Pancreas (tissue), 10 donors: ENCODE results near the gene NUP214. TPM values are rescaled to one million over a fixed set of nuclear protein-coding genes. Genes with fewer than 3 reads are reported as not detected.

Experiments
- ATAC-seq, 4 donors: fragments of 200-7000 bp; cut with Tn5 transposase; one replicate each; pipeline versions ENCODE4 v1.8.0 to v1.9.1; 2020; ENCODE audit warnings: mild to moderate bottlenecking in 4 of 4, moderate library complexity in 4 of 4
- DNase-seq, 6 donors: peaks; one replicate each; pipeline ENCODE4 v3.0.0-alpha.2; 2020
- FAIRE-seq: peaks from 2 replicates; lab custom pipeline; 2012; peaks lifted over from hg19 to GRCh38; lab: Jason Lieb, UNC
- H3K27ac ChIP-seq, 4 donors: fragments of 200-600 bp; sonication (generic); 1 replicate in 3 of 4; 2 replicates in 1 of 4; pipeline versions ENCODE4 v1.5.0 to v1.8.0; 2020
- H3K27me3 ChIP-seq, 4 donors: fragments of 200-600 bp; one replicate each; pipeline ENCODE4 v1.8.0; 2021
- H3K36me3 ChIP-seq, 3 donors: fragments of 200-600 bp; sonication (generic) in 1 of 3; one replicate each; pipeline versions ENCODE4 v1.5.0 to v1.8.0; 2020 to 2021
- H3K4me1 ChIP-seq, 3 donors: fragments of 200-600 bp; one replicate each; pipeline ENCODE4 v1.8.0; 2021
- H3K4me3 ChIP-seq, 4 donors: fragments of 200-600 bp; sonication (generic) in 2 of 4; one replicate each; pipeline versions ENCODE4 v1.5.0 to v1.8.0; 2020 to 2021
- H3K9me3 ChIP-seq, 4 donors: fragments of 200-600 bp; one replicate each; pipeline ENCODE4 v1.8.0; 2021
- CTCF ChIP-seq, 4 donors: fragments of 200-600 bp; sonication (generic) in 3 of 4; IDR thresholded peaks; one replicate each; pipeline versions ENCODE4 v1.5.0 to v1.8.0; 2021; ENCODE audit warnings: antibody characterized with exemption in 4 of 4
- WGBS, 2 donors: extraction: QIAGEN DNeasy Blood & Tissue Kit; methylation state at CpG; one replicate each; pipeline ENCODE4 v1.1.7; 2013; 5-methylcytosine and 5-hydroxymethylcytosine counted together
- intact Hi-C, 3 donors: fragments of 100-400 bp; cut with DNase I; formaldehyde crosslinking; loops; one replicate each; pipeline versions ENCODE4 v1.11.1 to v1.14.2; 2022
- polyA plus RNA-seq, 2 donors: library from polyadenylated mRNA; stranded (reverse); fragments of 200-250 nt; gene quantifications; one replicate each; pipeline ENCODE4 v1.2.3, GENCODE V29; 2013
- total RNA-seq, 6 donors: library from RNA; stranded (reverse); fragmentation: NEBNext Ultra II Directional in 4 of 6; extraction: Animal tissue kit (Norgen Biotek cat#: 25700) in 4 of 6; gene quantifications; one replicate each; pipeline versions ENCODE4 v1.2.1 to v1.2.4, GENCODE V29; 2021 to 2023
- donor health status: healthy with polysubstance abuse.
- donor health status: DM: no; HTN: no; CAD: no; lungs with moderate emphysema.
- donor health status: DM: no; HTN: no; CAD: no.
- donor health status: control.
- donor health status: control.
- donor health status: Bipolar disorder and iron deficiency.
- donor health status: DM: yes; HTN: yes; CAD: no.
- donor health status: DM: no; HTN: no; CAD: no.
- donor health status: DM: no; HTN: no; CAD: no.
- donor health status: DM: yes; HTN: yes; CAD: no.

Gene NUP214
- total and polyA plus RNA-seq, 8 donors: 24.3 to 38.3 (median 27.8) TPM

- TF ChIP-seq CTCF (IDR thresholded peaks at IDR 0.05): no peak
- peaks cover 0 to 28% (median 3%) of the 10 kb centered on the region in 3 donors for H3K36me3 ChIP-seq
- no peak for DNase-seq
- no peak for FAIRE-seq
- no peak for ATAC-seq
- H3K4me1 ChIP-seq: peaks cover 0 to 18% (median 5%) of the 10 kb centered on the region in 3 donors
- no peaks in the 10 kb centered on the region for H3K9me3 ChIP-seq
- 88 to 93% methylated on average over 8 of the region's 8 CpGs for WGBS, 2 donors
- H3K4me3 ChIP-seq: no peak overlapping the region
- H3K27me3 ChIP-seq: no peaks in the 10 kb centered on the region
- intact Hi-C loops: no loop called here
- H3K27ac ChIP-seq: no peak overlapping the region
Measured at GRCh38 chr9:131236161-131236560, 110.8 kb downstream of the NUP214 start.

GRCh38 chr9:131236761-131237160 lies 111.4 kb downstream of the NUP214 start:
- Histone ChIP-seq H3K9me3 (no peaks in the 10 kb centered on the region), H3K4me1 (peaks cover 0 to 18% (median 5%) of the 10 kb centered on the region in 3 donors), H3K36me3 (peaks cover 0 to 22% (median 0%) of the 10 kb centered on the region in 3 donors), H3K27ac (no peak overlapping the region), H3K27me3 (no peaks in the 10 kb centered on the region), H3K4me3 (no peak overlapping the region)
- intact Hi-C loops: no loop called here
- 31 to 36% methylated on average over 5 of the region's 5 CpGs for whole genome bisulfite sequencing, 2 donors
- ATAC-seq: peak in 3 of 4 donors; percentile 27 to 31 (median 30)
- DNase-seq: no peak
- TF ChIP-seq CTCF (IDR thresholded peaks at IDR 0.05): no peak
- no peak for FAIRE-seq

GRCh38 chr9:131237291-131237690 lies 111.9 kb downstream of the NUP214 start:
- intact Hi-C loops: no loop called here
- Histone ChIP-seq H3K4me1 (peaks cover 0 to 18% (median 5%) of the 10 kb centered on the region in 3 donors), H3K27ac (no peak overlapping the region), H3K27me3 (no peaks in the 10 kb centered on the region), H3K36me3 (peaks cover 0 to 17% (median 0%) of the 10 kb centered on the region in 3 donors), H3K4me3 (no peak overlapping the region), H3K9me3 (no peaks in the 10 kb centered on the region)
- no peak for DNase-seq
- 30 to 32% methylated on average over 7 of the region's 7 CpGs for WGBS, 2 donors
- ATAC-seq: peak in 3 of 4 donors; percentile 12 to 20 (median 20)
- FAIRE-seq: no peak
- no peak for TF ChIP-seq CTCF (IDR thresholded peaks at IDR 0.05)

- intact Hi-C loops: no loop called here
- H3K9me3 ChIP-seq: no peaks in the 10 kb centered on the region
- H3K27ac ChIP-seq: peak overlapping the region in 1 of 4 donors; percentile 22
- ATAC-seq (peak; percentile 66 to 87 (median 82)), FAIRE-seq (no peak), DNase-seq (peak in 5 of 6 donors; percentile 40 to 76 (median 55))
- peak overlapping the region in 1 of 4 donors; percentile 10 for H3K4me3 ChIP-seq
- peaks cover 0 to 16% (median 0%) of the 10 kb centered on the region in 3 donors for H3K36me3 ChIP-seq
- WGBS, 2 donors: 14 to 15% methylated on average over 11 of the region's 11 CpGs
- TF ChIP-seq CTCF (IDR thresholded peaks at IDR 0.05): no peak
- H3K4me1 ChIP-seq: peaks cover 0 to 18% (median 5%) of the 10 kb centered on the region in 3 donors
- no peaks in the 10 kb centered on the region for H3K27me3 ChIP-seq
Measured at GRCh38 chr9:131237931-131238401, 112.6 kb downstream of the NUP214 start.

GRCh38 chr9:131238402-131239021 lies 113.1 kb downstream of the NUP214 start:
- intact Hi-C loops: no loop called here
- TF ChIP-seq CTCF (IDR thresholded peaks at IDR 0.05): no peak
- H3K4me3 ChIP-seq: peak overlapping the region in 1 of 4 donors; percentile 10
- WGBS, 2 donors: 44 to 46% methylated on average over 23 of the region's 23 CpGs
- no peaks in the 10 kb centered on the region for H3K27me3 ChIP-seq
- peak in 3 of 4 donors; percentile 7 to 44 (median 28) for ATAC-seq
- no peak overlapping the region for H3K27ac ChIP-seq
- DNase-seq: peak in 1 of 6 donors; percentile 70
- peaks cover 0 to 18% (median 5%) of the 10 kb centered on the region in 3 donors for H3K4me1 ChIP-seq
- no peak for FAIRE-seq
- peaks cover 0 to 15% (median 0%) of the 10 kb centered on the region in 3 donors for H3K36me3 ChIP-seq
- H3K9me3 ChIP-seq: no peaks in the 10 kb centered on the region
